IMR-90 (cell line): ENCODE data around the gene IQCE. TPM values are rescaled to one million over a fixed set of nuclear protein-coding genes. Genes with fewer than 3 reads are reported as not detected.

Experiments used
- ATAC-seq: fragments of 200-7000 bp; cut with Tn5 transposase; 2 replicates; pipeline ENCODE4 v1.9.1; 2020; ENCODE audit warnings: low read depth, mild to moderate bottlenecking, moderate library complexity
- BruUV-seq: library from RNA; stranded (reverse); fragments of 400-500 nt; replicated peaks from 2 replicates; lab custom pipeline; 2021; lab: Mats Ljungman, UMichigan
- CTCF ChIA-PET: fragments of 300-600 bp; formaldehyde crosslinking; extraction: SDS; loops from one replicate; lab custom pipeline; 2021; ENCODE audit warnings: antibody characterized with exemption; lab: Yijun Ruan, JAX
- POLR2A ChIA-PET: fragments of 300-600 bp; sonication (Branson Sonifier 250); formaldehyde crosslinking; loops from one replicate; lab custom pipeline; 2022; ENCODE audit warnings: antibody characterized with exemption; ENCODE audit not compliant: unreplicated experiment; lab: Charles Lee
- DNase-seq: peaks from one replicate; pipeline ENCODE4 v3.0.0; 2013
- H2AFZ ChIP-seq: replicated peaks from 2 replicates; pipeline ENCODE3; 2013; ENCODE audit warnings: low read length, mild to moderate bottlenecking; ENCODE audit not compliant: poor library complexity
- H2AK5ac ChIP-seq: 2 replicates; pipeline ENCODE4 v1.6.1; 2013; ENCODE audit warnings: low read depth, low read length, inconsistent platforms
- H2AK9ac ChIP-seq: replicated peaks from 2 replicates; pipeline ENCODE3; 2013; ENCODE audit warnings: mild to moderate bottlenecking, low read depth, low read length, moderate library complexity; ENCODE audit not compliant: poor library complexity
- H2BK120ac ChIP-seq: 2 replicates; pipeline ENCODE4 v1.6.1; 2013; ENCODE audit warnings: low read depth, low read length, inconsistent platforms
- H2BK15ac ChIP-seq: 3 replicates; pipeline ENCODE4 v1.6.1; 2013; ENCODE audit warnings: low read depth, low read length, inconsistent platforms
- H2BK20ac ChIP-seq: 2 replicates; pipeline ENCODE4 v1.6.1; 2013; ENCODE audit warnings: low read depth, mild to moderate bottlenecking, inconsistent platforms, low read length, moderate library complexity
- H2BK5ac ChIP-seq: 2 replicates; pipeline ENCODE4 v1.6.1; 2013; ENCODE audit warnings: mild to moderate bottlenecking, low read depth, low read length, inconsistent platforms; ENCODE audit not compliant: poor library complexity, severe bottlenecking
- H3K14ac ChIP-seq: replicated peaks from 2 replicates; pipeline ENCODE4 v1.6.1; 2013; ENCODE audit warnings: low read depth, low read length, inconsistent platforms
- H3K18ac ChIP-seq: 2 replicates; pipeline ENCODE4 v1.6.1; 2013; ENCODE audit warnings: low read depth, low read length, control low read depth
- H3K23ac ChIP-seq: 2 replicates; pipeline ENCODE4 v1.6.1; 2013; ENCODE audit warnings: low read depth, low read length, inconsistent platforms
- H3K27ac ChIP-seq: 2 replicates; pipeline ENCODE4 v1.5.1; 2013; ENCODE audit warnings: mild to moderate bottlenecking, control low read depth, low read length; ENCODE audit not compliant: insufficient read depth
- H3K27me3 ChIP-seq: 2 replicates; pipeline ENCODE4 v1.6.1; 2013; ENCODE audit warnings: low read length; ENCODE audit not compliant: control insufficient read depth, insufficient read depth
- H3K36me3 ChIP-seq: 2 replicates; pipeline ENCODE4 v1.6.1; 2013; ENCODE audit warnings: low read length, mixed read lengths; ENCODE audit not compliant: control insufficient read depth, insufficient read depth
- H3K4ac ChIP-seq: 2 replicates; pipeline ENCODE4 v1.6.1; 2013; ENCODE audit warnings: low read depth, low read length, inconsistent platforms
- H3K4me1 ChIP-seq: 2 replicates; pipeline ENCODE4 v1.6.1; 2013; ENCODE audit warnings: low read length, mixed read lengths; ENCODE audit not compliant: control insufficient read depth, insufficient read depth
- H3K4me2 ChIP-seq: 2 replicates; pipeline ENCODE4 v1.6.1; 2013; ENCODE audit warnings: low read depth, mild to moderate bottlenecking, control low read depth, low read length, moderate library complexity
- H3K4me3 ChIP-seq: 2 replicates; pipeline ENCODE4 v1.5.1; 2013; ENCODE audit warnings: low read depth, mild to moderate bottlenecking, control low read depth, low read length, moderate library complexity; ENCODE audit not compliant: insufficient read depth
- H3K56ac ChIP-seq: 2 replicates; pipeline ENCODE4 v1.6.1; 2013; ENCODE audit warnings: low read length, inconsistent platforms; ENCODE audit not compliant: insufficient read depth; ENCODE audit errors: extremely low read depth
- H3K79me1 ChIP-seq, 2 experiments: 2 replicates each; pipeline ENCODE4 v1.6.1; 2013; ENCODE audit warnings: low read length in 2 of 2, inconsistent platforms in 1 of 2, low read depth in 1 of 2
- H3K9ac ChIP-seq: 2 replicates; pipeline ENCODE4 v1.6.1; 2013; ENCODE audit warnings: low read depth, low read length, control low read depth
- H3K9me1 ChIP-seq: 2 replicates; pipeline ENCODE4 v1.6.1; 2013; ENCODE audit warnings: low read length, inconsistent platforms; ENCODE audit not compliant: insufficient read depth
- H3K9me3 ChIP-seq: 2 replicates; pipeline ENCODE4 v1.6.1; 2013; ENCODE audit warnings: low read length; ENCODE audit not compliant: control insufficient read depth, insufficient read depth
- H4K20me1 ChIP-seq: 2 replicates; pipeline ENCODE4 v1.6.1; 2013; ENCODE audit warnings: low read length, inconsistent platforms; ENCODE audit not compliant: insufficient read depth
- H4K5ac ChIP-seq: 2 replicates; pipeline ENCODE4 v1.6.1; 2013; ENCODE audit warnings: mild to moderate bottlenecking, low read depth, low read length, control low read depth
- H4K8ac ChIP-seq, 2 experiments: 2 replicates each; pipeline ENCODE4 v1.6.1; 2013; ENCODE audit warnings: low read depth in 2 of 2, low read length in 2 of 2, control low read depth in 1 of 2, inconsistent platforms in 1 of 2
- H4K91ac ChIP-seq: 2 replicates; pipeline ENCODE4 v1.6.1; 2013; ENCODE audit warnings: low read depth, low read length, inconsistent platforms; ENCODE audit not compliant: insufficient read depth
- BHLHE40 ChIP-seq: fragments of 150-350 bp; IDR thresholded peaks from 2 replicates; pipeline ENCODE4 v1.6.1; 2016; ENCODE audit warnings: mild to moderate bottlenecking, low read depth, low read length
- CEBPB ChIP-seq: IDR thresholded peaks from 2 replicates; pipeline ENCODE4 v1.6.1; 2012; ENCODE audit warnings: low read depth, low read length, improper control_type of control experiment
- CHD1 ChIP-seq: IDR thresholded peaks from 2 replicates; pipeline ENCODE4 v1.6.1; 2012; ENCODE audit warnings: low read depth, low read length, improper control_type of control experiment
- ELK1 ChIP-seq: fragments of 150-350 bp; IDR thresholded peaks from 2 replicates; pipeline ENCODE4 v1.6.1; 2016; ENCODE audit warnings: low read depth, mild to moderate bottlenecking, low read length, moderate library complexity, borderline replicate concordance
- FOS ChIP-seq: fragments of 150-350 bp; IDR thresholded peaks from 2 replicates; pipeline ENCODE4 v1.6.1; 2016; ENCODE audit warnings: low read depth, low read length
- MAFK ChIP-seq: IDR thresholded peaks from 2 replicates; pipeline ENCODE4 v1.6.1; 2012; ENCODE audit warnings: low read depth, low read length, improper control_type of control experiment
- MAZ ChIP-seq: IDR thresholded peaks from 2 replicates; pipeline ENCODE4 v1.6.1; 2012; ENCODE audit warnings: low read depth, mild to moderate bottlenecking, low read length, improper control_type of control experiment, moderate library complexity, borderline replicate concordance
- MXI1 ChIP-seq: IDR thresholded peaks from 2 replicates; pipeline ENCODE4 v1.6.1; 2012; ENCODE audit warnings: low read depth, mild to moderate bottlenecking, low read length, moderate library complexity, borderline replicate concordance
- NFE2L2 ChIP-seq: fragments of 150-350 bp; IDR thresholded peaks from 2 replicates; pipeline ENCODE4 v1.6.1; 2016; ENCODE audit warnings: low read depth, mild to moderate bottlenecking, low read length
- POLR2A ChIP-seq: IDR thresholded peaks from 2 replicates; pipeline ENCODE4 v1.6.1; 2012; ENCODE audit warnings: mild to moderate bottlenecking, low read depth, low read length
- RAD21 ChIP-seq: IDR thresholded peaks from 2 replicates; pipeline ENCODE4 v1.6.1; 2012; ENCODE audit warnings: low read length, improper control_type of control experiment
- RCOR1 ChIP-seq: IDR thresholded peaks from 2 replicates; pipeline ENCODE4 v1.6.1; 2012; ENCODE audit warnings: mild to moderate bottlenecking, low read length, improper control_type of control experiment; ENCODE audit not compliant: insufficient replicate concordance
- RFX5 ChIP-seq: IDR thresholded peaks from 2 replicates; pipeline ENCODE4 v1.8.0; 2012; ENCODE audit warnings: low read depth, mild to moderate bottlenecking, low read length, moderate library complexity
- WGBS, 2 experiments: methylation state at CpG; one replicate each; pipeline versions ENCODE4 v1.1.5 to v1.1.7; 2013; ENCODE audit warnings: missing lambda C conversion rate in 2 of 2; ENCODE audit not compliant: insufficient read length in 1 of 2; ENCODE audit errors: extremely low coverage in 2 of 2; 5-methylcytosine and 5-hydroxymethylcytosine counted together
- dilution Hi-C: fragments of 300-500 bp; cut with HindIII; formaldehyde crosslinking; loops from one replicate; pipeline ENCODE4 v1.14.3; 2018; ENCODE audit warnings: low sequenced_read_pairs; ENCODE audit not compliant: unreplicated experiment
- in situ Hi-C: fragments of 300-500 bp; cut with MboI; formaldehyde crosslinking; loops from 3 replicates; pipeline ENCODE4 v1.14.3; 2019; ENCODE audit warnings: low sequenced_read_pairs, inconsistent platforms, mixed read lengths
- intact Hi-C: fragments of 100-400 bp; cut with micrococcal nuclease; formaldehyde crosslinking; loops from 2 replicates; pipeline ENCODE4 v1.10.0; 2022
- polyA plus RNA-seq, 3 experiments: library from polyadenylated mRNA; depleted of rRNA; stranded (reverse); fragments of >200 nt; gene quantifications; 2 replicates each; pipeline ENCODE4 v1.2.3, GENCODE V29; 2012; ENCODE audit warnings: low replicate concordance in 1 of 3
- total RNA-seq: library from RNA; depleted of rRNA; stranded (reverse); fragments of >200 nt; gene quantifications from 2 replicates; pipeline ENCODE4 v1.2.3, GENCODE V29; 2012
- TF ChIP-seq, protein P1 (sequence below): fragments of 150-350 bp; IDR thresholded peaks from 2 replicates; pipeline ENCODE4 v1.6.1; 2017; ENCODE audit warnings: mild to moderate bottlenecking, antibody characterized with exemption, low read length, low read depth
- TF ChIP-seq, protein P2 (sequence below): conservative IDR thresholded peaks from 2 replicates; pipeline ENCODE4 v1.5.1; 2012; ENCODE audit warnings: mild to moderate bottlenecking, low read depth, low read length, improper control_type of control experiment

The IQCE gene
- total and polyA plus RNA-seq, 2 of the 4 experiments (the other 2 are of a cell fraction) = 5.0 to 6.3 TPM

GRCh38 chr7:2583798-2584580 is 25.2 kb downstream of the IQCE start:
- Histone ChIP-seq H4K8ac (no peak overlapping the region), H3K9ac (no peak overlapping the region), H3K18ac (no peak overlapping the region), H3K4ac (no peak overlapping the region), H3K9me1 (no peaks in the 10 kb centered on the region), H3K4me3 (no peak overlapping the region), H2BK120ac (no peak overlapping the region), H3K14ac (no peak overlapping the region), H4K20me1 (no peaks in the 10 kb centered on the region), H2AK5ac (no peak overlapping the region), H3K27me3 (no peaks in the 10 kb centered on the region), H3K36me3 (peaks cover 19% of the 10 kb centered on the region), H4K5ac (no peak overlapping the region), H3K4me2 (no peak overlapping the region), H2BK5ac (no peak overlapping the region), H2BK15ac (no peak overlapping the region), H4K91ac (no peak overlapping the region), H3K56ac (no peak overlapping the region), H3K23ac (no peak overlapping the region), H3K4me1 (no peaks in the 10 kb centered on the region), H2AFZ (no peak overlapping the region), H3K79me1 (no peaks in the 10 kb centered on the region), H2BK20ac (no peak overlapping the region), H3K27ac (no peak overlapping the region), H3K9me3 (no peaks in the 10 kb centered on the region), H2AK9ac (no peak overlapping the region)
- TF ChIP-seq RAD21 (no peak), MXI1 (no peak), MAFK (no peak), RFX5 (no peak), BHLHE40 (no peak), CEBPB (no peak), FOS (no peak), POLR2A (no peak), RCOR1 (no peak), NFE2L2 (no peak), ELK1 (no peak), MAZ (no peak), CHD1 (no peak)
- TF ChIP-seq, protein P1, sequence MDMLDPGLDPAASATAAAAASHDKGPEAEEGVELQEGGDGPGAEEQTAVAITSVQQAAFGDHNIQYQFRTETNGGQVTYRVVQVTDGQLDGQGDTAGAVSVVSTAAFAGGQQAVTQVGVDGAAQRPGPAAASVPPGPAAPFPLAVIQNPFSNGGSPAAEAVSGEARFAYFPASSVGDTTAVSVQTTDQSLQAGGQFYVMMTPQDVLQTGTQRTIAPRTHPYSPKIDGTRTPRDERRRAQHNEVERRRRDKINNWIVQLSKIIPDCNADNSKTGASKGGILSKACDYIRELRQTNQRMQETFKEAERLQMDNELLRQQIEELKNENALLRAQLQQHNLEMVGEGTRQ = no peak
- TF ChIP-seq, protein P2, sequence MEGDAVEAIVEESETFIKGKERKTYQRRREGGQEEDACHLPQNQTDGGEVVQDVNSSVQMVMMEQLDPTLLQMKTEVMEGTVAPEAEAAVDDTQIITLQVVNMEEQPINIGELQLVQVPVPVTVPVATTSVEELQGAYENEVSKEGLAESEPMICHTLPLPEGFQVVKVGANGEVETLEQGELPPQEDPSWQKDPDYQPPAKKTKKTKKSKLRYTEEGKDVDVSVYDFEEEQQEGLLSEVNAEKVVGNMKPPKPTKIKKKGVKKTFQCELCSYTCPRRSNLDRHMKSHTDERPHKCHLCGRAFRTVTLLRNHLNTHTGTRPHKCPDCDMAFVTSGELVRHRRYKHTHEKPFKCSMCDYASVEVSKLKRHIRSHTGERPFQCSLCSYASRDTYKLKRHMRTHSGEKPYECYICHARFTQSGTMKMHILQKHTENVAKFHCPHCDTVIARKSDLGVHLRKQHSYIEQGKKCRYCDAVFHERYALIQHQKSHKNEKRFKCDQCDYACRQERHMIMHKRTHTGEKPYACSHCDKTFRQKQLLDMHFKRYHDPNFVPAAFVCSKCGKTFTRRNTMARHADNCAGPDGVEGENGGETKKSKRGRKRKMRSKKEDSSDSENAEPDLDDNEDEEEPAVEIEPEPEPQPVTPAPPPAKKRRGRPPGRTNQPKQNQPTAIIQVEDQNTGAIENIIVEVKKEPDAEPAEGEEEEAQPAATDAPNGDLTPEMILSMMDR = no peak
- 93% methylated on average over 18 of the region's 54 CpGs; no CpG with 5 or more reads in 1 of the 2 experiments for WGBS, 2 experiments
- ChIA-PET POLR2A (no interaction called here), CTCF (no interaction called here)
- intact Hi-C loops = no loop called here
- no peak for ATAC-seq
- DNase-seq = no peak
- BruUV-seq = no TSS peak
- in situ Hi-C loops = no loop called here
- dilution Hi-C loops = no loop called here
